Kidney (tissue), 14 donors: Measurements from ENCODE around the gene NECTIN1. TPM values are rescaled to one million over a fixed set of nuclear protein-coding genes. Genes with fewer than 3 reads are reported as not detected.

Source experiments
- DNase-seq, 5 donors: peaks; one replicate each; pipeline ENCODE4 v3.0.0-alpha.2; 2013 to 2020
- FAIRE-seq: peaks from 2 replicates; lab custom pipeline; 2012; peaks lifted over from hg19 to GRCh38; lab: Jason Lieb, UNC
- H3K27ac ChIP-seq, 2 donors: one replicate each; pipeline ENCODE4 v1.7.0; 2013; ENCODE audit warnings: low read depth in 2 of 2, low read length in 2 of 2, inconsistent platforms in 1 of 2
- H3K27me3 ChIP-seq: one replicate; pipeline ENCODE4 v1.7.1; 2013; ENCODE audit warnings: low read length, inconsistent platforms; ENCODE audit not compliant: control insufficient read depth, insufficient read depth
- H3K36me3 ChIP-seq, 3 donors: one replicate each; pipeline versions ENCODE4 v1.7.0 to v1.7.1; 2013; ENCODE audit warnings: low read length in 3 of 3, control low read depth in 1 of 3, inconsistent platforms in 1 of 3; ENCODE audit not compliant: insufficient read depth in 3 of 3, control insufficient read depth in 2 of 3
- H3K4me1 ChIP-seq, 3 donors: one replicate each; pipeline versions ENCODE4 v1.7.0 to v1.7.1; 2013; ENCODE audit warnings: low read length in 3 of 3, inconsistent platforms in 1 of 3, low read depth in 1 of 3; ENCODE audit not compliant: control insufficient read depth in 2 of 3, insufficient read depth in 2 of 3
- H3K4me3 ChIP-seq, 3 donors: one replicate each; pipeline versions ENCODE4 v1.7.0 to v1.8.1; 2013; ENCODE audit warnings: low read length in 3 of 3, control low read depth in 1 of 3, inconsistent platforms in 1 of 3
- H3K9ac ChIP-seq, 3 donors: one replicate each; pipeline versions ENCODE4 v1.7.0 to v1.7.1; 2013; ENCODE audit warnings: low read length in 3 of 3, control low read depth in 1 of 3, inconsistent platforms in 1 of 3
- H3K9me3 ChIP-seq, 3 donors: one replicate each; pipeline versions ENCODE4 v1.7.0 to v1.7.1; 2013; ENCODE audit warnings: low read length in 3 of 3, control low read depth in 1 of 3, inconsistent platforms in 1 of 3; ENCODE audit not compliant: control insufficient read depth in 2 of 3, insufficient read depth in 1 of 3
- intact Hi-C: fragments of 100-400 bp; cut with DNase I; formaldehyde crosslinking; loops from one replicate; pipeline ENCODE4 v1.11.1; 2022
- polyA plus RNA-seq: library from polyadenylated mRNA; stranded (reverse); fragments of 350-450 nt; fragmentation: Illumina TruSeq; extraction: RNeasy Lipid Tissue Mini Kit (QIAGEN cat#74804); gene quantifications from one replicate; pipeline ENCODE4 v1.2.3, GENCODE V29; 2014; ENCODE audit warnings: low read depth, low replicate concordance; ENCODE audit not compliant: insufficient read depth
- total RNA-seq: library from RNA; stranded (reverse); fragmentation: NEBNext Ultra II Directional; extraction: Animal tissue kit (Norgen Biotek cat#: 25700); gene quantifications from one replicate; pipeline ENCODE4 v1.2.1, GENCODE V29; 2021
- TF ChIP-seq, protein P1 (sequence below): IDR thresholded peaks from 3 replicates; pipeline ENCODE4 v1.5.1; 2012; ENCODE audit warnings: mild to moderate bottlenecking, moderate library complexity, borderline replicate concordance; ENCODE audit not compliant: insufficient read depth; ENCODE audit errors: extremely low read depth
- donor health status: control.
- donor health status: control.
- donor health status: control.
- donor health status: control.
- donor health status: control.
- donor health status: DM: yes; HTN: yes; CAD: no.
- donor health status: Normal renal cell carcinoma (clear cell type).

The NECTIN1 gene
- total and polyA plus RNA-seq, 2 donors from 2014 or later, result 6.0 to 13.2 TPM

DNA sequence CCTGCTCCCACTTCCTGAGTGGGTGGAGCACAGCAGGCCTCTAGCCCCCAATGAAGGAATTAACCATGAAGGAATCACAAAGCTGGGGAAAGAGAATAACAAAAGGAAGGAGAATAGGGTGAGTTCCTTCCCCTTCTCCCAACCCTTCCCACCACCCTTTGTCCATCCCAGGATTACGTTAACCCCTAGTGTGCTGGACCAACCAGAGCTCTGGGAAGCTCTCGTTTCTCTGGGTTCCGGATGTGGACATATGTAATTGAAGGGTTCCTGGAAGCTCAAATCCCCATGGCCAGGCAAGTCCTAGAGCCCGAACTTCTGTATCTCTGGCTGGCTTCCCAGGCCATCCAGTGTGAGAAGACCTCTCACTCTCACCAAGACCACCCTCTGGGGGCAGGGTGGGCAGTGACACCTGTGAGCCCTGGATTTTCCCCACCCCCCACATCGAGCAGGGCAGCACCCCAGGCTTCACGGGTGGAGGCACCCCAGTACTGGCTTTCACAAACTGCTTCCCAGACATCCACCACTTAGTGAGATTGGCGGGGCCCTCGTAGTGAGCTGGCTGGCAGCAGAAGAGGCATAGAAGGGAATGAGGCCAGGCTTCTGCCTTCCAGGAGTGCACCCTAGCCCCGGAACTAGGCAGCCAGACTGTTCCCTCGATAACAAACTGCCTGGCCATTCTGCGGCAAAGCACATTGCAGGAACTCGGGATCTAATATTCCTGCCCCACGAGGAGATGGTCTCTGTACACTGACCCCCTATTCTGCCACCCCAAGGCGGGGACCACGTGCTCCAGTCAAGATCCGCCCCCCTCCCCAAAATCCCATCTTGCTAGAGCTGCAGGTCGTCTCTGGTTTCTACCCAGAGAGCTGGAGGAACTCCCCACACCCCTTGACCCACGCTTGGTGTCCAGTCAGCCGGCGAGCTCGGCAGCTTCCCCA is 2.1 kb downstream of the NECTIN1 start:
- Histone ChIP-seq H3K27me3 (no peaks in the 10 kb centered on the region), H3K36me3 (no peaks in the 10 kb centered on the region), H3K27ac (no peak overlapping the region), H3K9me3 (no peaks in the 10 kb centered on the region), H3K9ac (peak overlapping the region in 2 of 3 donors; percentile 42 to 58), H3K4me3 (peak overlapping the region; percentile 49 to 78 (median 65)), H3K4me1 (peaks cover 3 to 14% (median 7%) of the 10 kb centered on the region in 3 donors)
- TF ChIP-seq, protein P1, sequence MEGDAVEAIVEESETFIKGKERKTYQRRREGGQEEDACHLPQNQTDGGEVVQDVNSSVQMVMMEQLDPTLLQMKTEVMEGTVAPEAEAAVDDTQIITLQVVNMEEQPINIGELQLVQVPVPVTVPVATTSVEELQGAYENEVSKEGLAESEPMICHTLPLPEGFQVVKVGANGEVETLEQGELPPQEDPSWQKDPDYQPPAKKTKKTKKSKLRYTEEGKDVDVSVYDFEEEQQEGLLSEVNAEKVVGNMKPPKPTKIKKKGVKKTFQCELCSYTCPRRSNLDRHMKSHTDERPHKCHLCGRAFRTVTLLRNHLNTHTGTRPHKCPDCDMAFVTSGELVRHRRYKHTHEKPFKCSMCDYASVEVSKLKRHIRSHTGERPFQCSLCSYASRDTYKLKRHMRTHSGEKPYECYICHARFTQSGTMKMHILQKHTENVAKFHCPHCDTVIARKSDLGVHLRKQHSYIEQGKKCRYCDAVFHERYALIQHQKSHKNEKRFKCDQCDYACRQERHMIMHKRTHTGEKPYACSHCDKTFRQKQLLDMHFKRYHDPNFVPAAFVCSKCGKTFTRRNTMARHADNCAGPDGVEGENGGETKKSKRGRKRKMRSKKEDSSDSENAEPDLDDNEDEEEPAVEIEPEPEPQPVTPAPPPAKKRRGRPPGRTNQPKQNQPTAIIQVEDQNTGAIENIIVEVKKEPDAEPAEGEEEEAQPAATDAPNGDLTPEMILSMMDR, result no peak
- no peak for DNase-seq
- intact Hi-C loops, result no loop called here
- no peak for FAIRE-seq

- DNase-seq (no peak), FAIRE-seq (no peak)
- intact Hi-C loops, result no loop called here
- Histone ChIP-seq H3K27me3 (no peaks in the 10 kb centered on the region), H3K4me3 (no peak overlapping the region), H3K9ac (peak overlapping the region in 1 of 3 donors; percentile 15), H3K4me1 (peaks cover 3 to 14% (median 7%) of the 10 kb centered on the region in 3 donors), H3K36me3 (no peaks in the 10 kb centered on the region), H3K9me3 (no peaks in the 10 kb centered on the region), H3K27ac (no peak overlapping the region)
- TF ChIP-seq, protein P1, result no peak
Measured at GRCh38 chr11:119726150-119726553, 2.8 kb downstream of the NECTIN1 start.

GRCh38 chr11:119724956-119725355 is 4.0 kb downstream of the NECTIN1 start:
- Histone ChIP-seq H3K27ac (no peak overlapping the region), H3K4me3 (no peak overlapping the region), H3K27me3 (no peaks in the 10 kb centered on the region), H3K9ac (no peak overlapping the region), H3K9me3 (no peaks in the 10 kb centered on the region), H3K4me1 (peaks cover 3 to 14% (median 5%) of the 10 kb centered on the region in 3 donors), H3K36me3 (no peaks in the 10 kb centered on the region)
- TF ChIP-seq, protein P1, result no peak
- intact Hi-C loops, result no loop called here
- FAIRE-seq, result no peak
- no peak for DNase-seq
